Karpas-422 (cell line): ENCODE measurements around the gene ARFGEF3. TPM values are rescaled to one million over a fixed set of nuclear protein-coding genes. Genes with fewer than 3 reads are reported as not detected.
"Not testable (repeated sequence)": the region's sequence is repeated elsewhere in the genome, so short reads cannot be mapped to it uniquely, and the experiment has no call there.

Source experiments
- DNase-seq: peaks from one replicate; pipeline ENCODE4 v3.0.0-alpha.2; 2015
- H2AFZ ChIP-seq: fragments of 200-600 bp; sonication (generic); 2 replicates; pipeline ENCODE4 v1.6.1; 2014; ENCODE audit warnings: antibody characterized with exemption, low read length, mixed read lengths
- H3K27ac ChIP-seq: fragments of 200-600 bp; sonication (generic); 2 replicates; pipeline ENCODE4 v1.5.1; 2014; ENCODE audit warnings: mild to moderate bottlenecking, low read length, moderate library complexity
- H3K27me3 ChIP-seq: fragments of 200-600 bp; sonication (generic); 2 replicates; pipeline ENCODE4 v1.6.1; 2014; ENCODE audit warnings: low read length, mixed read lengths
- H3K36me3 ChIP-seq: fragments of 200-600 bp; sonication (generic); 2 replicates; pipeline ENCODE4 v1.6.1; 2014; ENCODE audit warnings: low read length, mixed read lengths; ENCODE audit not compliant: insufficient read depth
- H3K4me1 ChIP-seq: fragments of 200-600 bp; sonication (generic); 2 replicates; pipeline ENCODE4 v1.6.1; 2014; ENCODE audit warnings: mild to moderate bottlenecking, low read length, mixed read lengths
- H3K4me2 ChIP-seq: fragments of 200-600 bp; sonication (generic); 2 replicates; pipeline ENCODE4 v1.6.1; 2014; ENCODE audit warnings: low read length, low read depth, mild to moderate bottlenecking; ENCODE audit not compliant: poor library complexity, severe bottlenecking
- H3K4me3 ChIP-seq: fragments of 200-600 bp; sonication (generic); 2 replicates; pipeline ENCODE4 v1.5.1; 2014; ENCODE audit warnings: mild to moderate bottlenecking, antibody characterized with exemption, low read length, mixed read lengths
- H3K79me2 ChIP-seq: fragments of 200-600 bp; sonication (generic); 2 replicates; pipeline ENCODE4 v1.6.1; 2014; ENCODE audit warnings: mild to moderate bottlenecking, low read length, mixed read lengths
- H3K9ac ChIP-seq: fragments of 200-600 bp; sonication (generic); 2 replicates; pipeline ENCODE4 v1.6.0; 2014; ENCODE audit warnings: low read length
- H3K9me2 ChIP-seq: fragments of 200-600 bp; sonication (generic), shearing (Covaris generic); replicated peaks from 2 replicates; pipeline ENCODE4 v1.6.0; 2014; ENCODE audit warnings: mild to moderate bottlenecking, low read length, moderate library complexity; ENCODE audit not compliant: insufficient read depth
- H3K9me3 ChIP-seq: fragments of 300-700, 200-600 bp; sonication (generic); 2 replicates; pipeline ENCODE4 v1.6.1; 2014; ENCODE audit warnings: low read length, mixed read lengths
- H4K20me1 ChIP-seq: fragments of 200-600 bp; sonication (generic); 2 replicates; pipeline ENCODE4 v1.6.1; 2014; ENCODE audit warnings: mild to moderate bottlenecking, antibody characterized with exemption, low read length, low read depth; ENCODE audit not compliant: insufficient read depth
- total RNA-seq: library from RNA; depleted of rRNA; stranded (reverse); fragments of >200 nt; shearing (Covaris generic); gene quantifications from 2 replicates; pipeline ENCODE4 v1.2.3, GENCODE V29; 2014; ENCODE audit warnings: low replicate concordance

Gene ARFGEF3
- total RNA-seq, 1 experiment from 2014 or later: 0.04 TPM

DNA sequence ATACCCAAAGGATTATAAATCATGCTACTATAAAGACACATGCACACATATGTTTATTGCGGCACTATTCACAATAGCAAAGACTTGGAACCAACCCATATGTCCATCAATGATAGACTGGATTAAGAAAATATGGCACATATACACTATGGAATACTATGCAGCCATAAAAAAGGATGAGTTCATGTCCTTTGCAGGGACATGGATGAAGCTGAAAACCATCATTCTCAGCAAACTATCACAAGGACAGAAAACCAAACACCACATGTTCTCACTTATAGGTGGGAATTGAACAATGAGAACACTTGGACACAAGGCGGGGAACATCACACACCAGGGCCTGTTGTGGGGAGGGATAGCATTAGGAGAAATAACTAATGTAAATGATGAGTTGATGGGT, 50.8 kb downstream of the ARFGEF3 start:
- not testable (repeated sequence) for H3K9me2 ChIP-seq, H4K20me1 ChIP-seq, DNase-seq, H3K9me3 ChIP-seq, H3K4me1 ChIP-seq, H3K27me3 ChIP-seq, H3K4me3 ChIP-seq, H3K4me2 ChIP-seq, H3K9ac ChIP-seq, H3K27ac ChIP-seq, H3K79me2 ChIP-seq, H2AFZ ChIP-seq, H3K36me3 ChIP-seq

DNA sequence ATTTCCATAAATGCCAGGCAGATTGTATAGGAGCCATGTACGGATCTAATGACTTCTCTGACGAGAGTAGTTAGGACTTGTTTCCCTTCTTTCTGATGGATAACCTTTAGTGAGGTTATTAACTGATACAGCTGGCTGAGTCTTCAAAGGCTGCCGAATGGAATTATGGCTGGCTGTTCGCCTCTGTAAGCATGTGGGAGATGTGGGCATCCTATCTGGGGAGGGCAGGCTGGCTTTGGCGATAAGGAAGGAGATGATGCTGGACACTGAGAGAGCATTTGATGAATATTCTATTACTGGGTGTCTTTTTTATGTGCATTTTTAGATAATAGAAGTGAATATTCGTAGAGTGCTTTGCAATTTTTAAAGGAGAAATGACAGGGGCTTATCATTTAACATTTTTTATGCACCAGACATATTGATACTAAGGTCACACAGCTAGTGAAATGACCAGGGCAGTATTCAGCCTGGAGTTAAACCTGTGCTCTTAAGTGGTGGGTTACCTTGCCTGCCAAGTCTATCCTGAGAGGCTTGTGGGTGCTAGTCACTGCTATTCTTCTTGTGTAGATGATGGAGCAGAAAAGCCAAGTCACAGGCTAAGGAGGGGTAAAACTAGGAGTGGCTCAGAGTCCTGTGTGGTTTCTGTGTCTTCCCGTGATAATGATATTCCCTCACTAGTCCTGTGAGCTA, 53.5 kb downstream of the ARFGEF3 start:
- Histone ChIP-seq H3K9me2 (no peaks in the 10 kb centered on the region), H3K9me3 (no peaks in the 10 kb centered on the region), H3K27ac (no peak overlapping the region), H3K27me3 (no peaks in the 10 kb centered on the region; the same call in 1 of the 2 replicates), H3K9ac (no peak overlapping the region), H3K4me2 (no peak overlapping the region), H4K20me1 (no peaks in the 10 kb centered on the region), H3K36me3 (no peaks in the 10 kb centered on the region), H3K4me1 (no peaks in the 10 kb centered on the region), H3K4me3 (no peak overlapping the region), H2AFZ (no peak overlapping the region), H3K79me2 (no peaks in the 10 kb centered on the region)
- no peak for DNase-seq

DNA sequence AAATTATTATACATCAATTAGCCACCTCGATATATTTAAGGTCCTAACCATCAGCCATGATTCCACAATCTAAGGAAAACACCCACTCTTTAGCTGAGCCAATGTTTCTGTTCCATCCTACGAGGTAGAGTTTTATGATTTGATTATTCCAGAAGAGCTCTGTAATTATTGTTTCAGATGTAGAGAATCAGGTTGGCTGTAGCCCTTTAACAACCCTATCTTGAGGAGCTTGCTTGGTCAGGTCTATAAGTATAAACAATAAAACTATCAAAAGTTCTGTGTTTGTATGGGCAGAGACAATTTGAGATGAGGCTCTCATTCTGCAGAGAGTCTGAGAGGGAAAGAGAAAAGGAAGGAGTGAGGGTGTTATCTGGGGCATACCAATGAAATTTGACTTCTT, 56.7 kb downstream of the ARFGEF3 start, which contains the start of gene PBOV1:
Gene PBOV1, minus strand, starts transcription at position 43 of the 400 bp plus-strand sequence. CDS start 96 bp downstream, outside the sequence.
- no peaks in the 10 kb centered on the region for H3K9me3 ChIP-seq
- no peak within 1 kb of the TSS for H2AFZ ChIP-seq
- H4K20me1 ChIP-seq: no peaks in the 10 kb centered on the region
- no peak within 1 kb of the TSS for H3K27ac ChIP-seq
- no peak for DNase-seq
- no peak within 1 kb of the TSS for H3K4me3 ChIP-seq
- H3K4me2 ChIP-seq: no peak within 1 kb of the TSS
- H3K4me1 ChIP-seq: no peaks in the 10 kb centered on the region
- H3K9ac ChIP-seq: no peak within 1 kb of the TSS
- H3K9me2 ChIP-seq: no peaks in the 10 kb centered on the region
- no peaks in the 10 kb centered on the region for H3K36me3 ChIP-seq
- H3K79me2 ChIP-seq: no peaks in the 10 kb centered on the region
- no peaks in the 10 kb centered on the region; the same call in 1 of the 2 replicates for H3K27me3 ChIP-seq

DNA sequence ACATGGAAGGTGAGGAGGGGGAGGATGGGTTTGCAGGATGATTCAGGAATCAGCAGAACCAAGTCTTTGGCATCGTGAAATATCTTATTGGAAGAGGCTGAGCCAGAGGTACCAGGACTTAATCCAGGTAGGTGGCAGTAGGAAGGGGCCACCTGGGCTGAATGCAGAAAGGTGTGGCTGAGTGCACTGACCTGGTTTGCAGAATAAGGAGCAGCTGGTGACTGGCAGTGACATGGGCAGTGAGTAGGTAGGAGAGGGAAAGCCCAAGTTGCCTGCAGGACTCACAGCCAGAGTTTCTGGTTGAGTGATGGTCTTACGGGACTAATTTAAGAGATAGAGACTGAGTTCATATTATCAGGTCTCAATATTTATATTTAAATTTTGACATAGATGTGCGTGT, 57.7 kb downstream of the ARFGEF3 start:
- no peak overlapping the region for H3K4me2 ChIP-seq
- no peak overlapping the region for H3K4me3 ChIP-seq
- H3K27me3 ChIP-seq: no peaks in the 10 kb centered on the region; the same call in 1 of the 2 replicates
- no peaks in the 10 kb centered on the region for H3K36me3 ChIP-seq
- no peak overlapping the region for H2AFZ ChIP-seq
- no peaks in the 10 kb centered on the region for H3K79me2 ChIP-seq
- DNase-seq: no peak
- H4K20me1 ChIP-seq: no peaks in the 10 kb centered on the region
- no peak overlapping the region for H3K9ac ChIP-seq
- H3K9me3 ChIP-seq: no peaks in the 10 kb centered on the region
- no peaks in the 10 kb centered on the region for H3K9me2 ChIP-seq
- H3K27ac ChIP-seq: no peak overlapping the region
- H3K4me1 ChIP-seq: no peaks in the 10 kb centered on the region

DNA sequence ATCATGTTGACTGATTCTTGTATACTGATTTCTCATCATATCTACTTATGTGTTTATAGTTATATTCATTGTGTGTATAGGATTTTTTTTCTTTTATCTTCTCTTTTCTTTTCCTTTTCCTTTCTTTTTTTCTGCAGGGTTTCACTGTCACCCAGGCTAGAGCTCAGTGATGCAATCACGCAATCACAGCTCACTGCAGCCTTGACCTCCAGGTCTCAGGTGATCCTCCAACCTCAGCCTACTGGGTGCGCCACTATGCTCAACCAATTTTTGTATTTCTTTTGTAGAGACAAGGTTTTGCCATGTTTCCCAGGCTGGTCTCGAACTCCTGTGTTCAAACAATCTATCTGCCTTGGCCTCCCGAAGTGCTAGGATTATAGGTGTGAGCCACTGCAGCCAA, 58.2 kb downstream of the ARFGEF3 start:
- Histone ChIP-seq H3K79me2 (no peaks in the 10 kb centered on the region), H3K27me3 (no peaks in the 10 kb centered on the region), H3K4me2 (no peak overlapping the region), H3K9me3 (no peaks in the 10 kb centered on the region), H3K9me2 (no peaks in the 10 kb centered on the region), H3K36me3 (no peaks in the 10 kb centered on the region), H3K4me3 (no peak overlapping the region), H2AFZ (no peak overlapping the region), H3K9ac (no peak overlapping the region), H3K27ac (no peak overlapping the region), H3K4me1 (no peaks in the 10 kb centered on the region), H4K20me1 (no peaks in the 10 kb centered on the region)
- no peak for DNase-seq

DNA sequence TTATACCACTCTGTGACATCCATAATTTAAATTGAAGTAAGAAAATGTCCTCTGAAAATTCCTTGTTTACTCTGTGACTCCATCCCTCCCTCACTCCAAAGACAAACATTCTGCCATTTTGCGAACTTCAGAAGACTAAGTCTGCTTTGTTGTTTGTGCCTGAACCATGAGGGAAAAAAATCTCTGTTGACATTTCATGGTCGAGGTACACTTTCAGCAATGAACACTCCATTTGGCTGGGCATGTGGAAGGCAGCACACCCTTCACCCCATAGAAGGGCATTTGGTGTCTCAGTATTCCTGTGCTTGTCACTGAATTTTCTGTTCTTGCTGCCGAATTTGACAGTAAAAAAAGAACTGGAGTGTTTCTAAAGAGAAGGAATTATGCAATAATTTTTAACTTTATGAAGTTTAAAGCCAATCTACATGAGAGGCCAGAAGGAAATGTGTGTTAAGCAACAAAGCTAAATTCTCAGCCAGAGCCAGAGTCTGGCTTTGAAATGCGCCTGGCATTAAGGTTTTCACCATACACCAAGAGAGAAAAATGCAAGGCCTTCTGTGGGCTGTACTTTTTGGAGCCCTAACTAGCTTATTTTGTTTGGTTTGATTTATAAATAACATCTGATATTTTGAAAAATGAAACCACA, 61.3 kb downstream of the ARFGEF3 start:
- Histone ChIP-seq H3K4me1 (no peaks in the 10 kb centered on the region), H4K20me1 (no peaks in the 10 kb centered on the region), H3K4me2 (no peak overlapping the region), H3K4me3 (no peak overlapping the region), H3K27ac (no peak overlapping the region), H3K36me3 (no peaks in the 10 kb centered on the region), H3K9me2 (no peaks in the 10 kb centered on the region), H3K27me3 (no peaks in the 10 kb centered on the region), H2AFZ (no peak overlapping the region), H3K9ac (no peak overlapping the region), H3K9me3 (no peaks in the 10 kb centered on the region), H3K79me2 (no peaks in the 10 kb centered on the region)
- no peak for DNase-seq

DNA sequence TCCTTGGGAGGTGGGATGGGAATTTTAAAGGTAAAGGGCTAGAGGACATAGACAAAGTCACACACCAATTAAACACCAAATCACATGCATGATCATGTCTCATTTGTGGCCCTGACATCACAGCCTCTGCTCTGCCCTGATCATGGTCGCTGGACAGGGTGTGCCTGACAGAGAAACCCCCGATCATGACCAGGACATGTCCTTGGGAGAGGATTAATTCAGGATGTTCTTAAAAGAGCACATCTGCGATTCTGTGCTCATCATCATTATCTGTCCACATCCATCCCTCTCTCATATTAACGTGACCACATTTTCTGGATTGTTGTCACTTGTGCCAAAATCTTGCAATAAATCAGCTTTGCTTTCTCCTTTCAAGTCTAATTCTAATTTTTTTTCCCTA, 64.2 kb downstream of the ARFGEF3 start:
- Histone ChIP-seq H3K9me2 (no peaks in the 10 kb centered on the region), H3K27ac (no peak overlapping the region), H3K27me3 (no peaks in the 10 kb centered on the region), H3K4me1 (no peaks in the 10 kb centered on the region), H3K9ac (no peak overlapping the region), H2AFZ (no peak overlapping the region), H3K4me3 (no peak overlapping the region), H3K79me2 (no peaks in the 10 kb centered on the region), H4K20me1 (no peaks in the 10 kb centered on the region), H3K4me2 (no peak overlapping the region), H3K9me3 (no peaks in the 10 kb centered on the region), H3K36me3 (no peaks in the 10 kb centered on the region)
- DNase-seq: no peak

DNA sequence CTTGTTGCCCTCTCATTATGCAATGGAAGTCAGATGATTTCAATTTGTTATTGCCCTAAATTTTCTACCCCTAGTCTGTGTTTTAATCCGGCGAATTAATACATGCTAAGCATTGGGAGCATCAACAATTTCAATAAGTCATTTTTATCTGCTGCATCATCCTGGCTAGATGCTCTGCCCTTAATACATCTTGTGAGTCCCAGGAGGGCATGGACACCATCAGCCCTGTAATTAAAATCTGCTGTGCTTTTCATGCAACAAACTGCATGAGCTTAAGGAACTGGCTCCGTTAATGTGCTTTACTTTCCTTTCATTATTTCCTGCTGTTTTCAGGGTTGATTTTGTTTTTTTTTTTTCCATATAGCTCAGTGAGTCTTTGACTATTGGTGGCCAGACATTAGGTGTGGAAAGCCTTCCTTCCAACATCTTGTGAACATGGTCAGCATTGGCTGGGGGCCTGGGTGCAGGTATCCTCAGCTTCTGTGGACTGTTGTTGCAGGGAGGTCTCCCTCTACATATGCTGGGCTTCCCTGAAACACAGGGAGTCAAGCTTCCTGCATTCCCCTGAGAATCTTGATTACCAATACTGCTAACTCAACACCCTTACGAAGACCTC, 65.1 kb downstream of the ARFGEF3 start:
- no peak overlapping the region for H2AFZ ChIP-seq
- H3K4me1 ChIP-seq: peaks cover 6% of the 10 kb centered on the region
- no peaks in the 10 kb centered on the region for H3K9me3 ChIP-seq
- H3K9ac ChIP-seq: no peak overlapping the region
- H3K9me2 ChIP-seq: no peaks in the 10 kb centered on the region
- H3K36me3 ChIP-seq: no peaks in the 10 kb centered on the region
- no peak for DNase-seq
- no peak overlapping the region for H3K4me3 ChIP-seq
- H3K27ac ChIP-seq: no peak overlapping the region
- no peaks in the 10 kb centered on the region for H4K20me1 ChIP-seq
- no peak overlapping the region for H3K4me2 ChIP-seq
- no peaks in the 10 kb centered on the region for H3K79me2 ChIP-seq
- no peaks in the 10 kb centered on the region for H3K27me3 ChIP-seq
